ENCODE results near the gene ASCC3. TPM values are rescaled to one million over a fixed set of nuclear protein-coding genes. Genes with fewer than 3 reads are reported as not detected.

The ASCC3 gene
- total RNA-seq, 2 donors from 2014 or later: 35.7 to 56.2 TPM

- DNase-seq (ENCODE audit: low spot score): no peak
- no peak for TF ChIP-seq CTCF (IDR thresholded peaks at IDR 0.05)
- H3K9me3 ChIP-seq: no peaks in the 10 kb centered on the region
- no peaks in the 10 kb centered on the region for H3K27me3 ChIP-seq (replicated peaks; ENCODE audit: insufficient read depth)
- peaks cover 3% of the 10 kb centered on the region for H3K36me3 ChIP-seq
- H3K27ac ChIP-seq: no peak overlapping the region
- no peak for ATAC-seq (ENCODE audit: insufficient number of reproducible peaks, low FRiP score, low read depth)
- H3K4me1 ChIP-seq (ENCODE audit: control insufficient read depth in 1 of 2, low read depth in 2 of 2): peaks cover 0 to under 1% of the 10 kb centered on the region in 2 donors
- no peak overlapping the region for H3K4me3 ChIP-seq
These were observed 29.3 kb downstream of the ASCC3 start for GRCh38 chr6:100851819-100852218.

- Histone ChIP-seq H3K4me1 (ENCODE audit: control insufficient read depth in 1 of 2, low read depth in 2 of 2) (peaks cover 0 to 11% of the 10 kb centered on the region in 2 donors), H3K36me3 (no peaks in the 10 kb centered on the region), H3K27ac (no peak overlapping the region), H3K4me3 (no peak overlapping the region), H3K27me3 (replicated peaks; ENCODE audit: insufficient read depth) (no peaks in the 10 kb centered on the region), H3K9me3 (no peaks in the 10 kb centered on the region)
- DNase-seq (ENCODE audit: low spot score): no peak
- TF ChIP-seq CTCF (IDR thresholded peaks at IDR 0.05): no peak
- ATAC-seq (ENCODE audit: insufficient number of reproducible peaks, low FRiP score, low read depth): no peak
These were observed 31.0 kb downstream of the ASCC3 start for GRCh38 chr6:100850174-100850573.

- Histone ChIP-seq H3K27me3 (replicated peaks; ENCODE audit: insufficient read depth) (no peaks in the 10 kb centered on the region), H3K4me3 (no peak overlapping the region), H3K36me3 (no peaks in the 10 kb centered on the region), H3K27ac (no peak overlapping the region), H3K4me1 (ENCODE audit: control insufficient read depth in 1 of 2, low read depth in 2 of 2) (peaks cover 0 to 19% of the 10 kb centered on the region in 2 donors), H3K9me3 (no peaks in the 10 kb centered on the region)
- no peak for TF ChIP-seq CTCF (IDR thresholded peaks at IDR 0.05)
- ATAC-seq (ENCODE audit: insufficient number of reproducible peaks, low FRiP score, low read depth) (no peak), DNase-seq (ENCODE audit: low spot score) (no peak)
These were observed 34.9 kb downstream of the ASCC3 start for GRCh38 chr6:100846276-100846675.

GRCh38 chr6:100845676-100846075 lies 35.5 kb downstream of the ASCC3 start:
- no peak overlapping the region for H3K27ac ChIP-seq
- no peak overlapping the region for H3K4me3 ChIP-seq
- TF ChIP-seq CTCF (IDR thresholded peaks at IDR 0.05): no peak
- no peaks in the 10 kb centered on the region for H3K36me3 ChIP-seq
- no peak for DNase-seq (ENCODE audit: low spot score)
- H3K9me3 ChIP-seq: no peaks in the 10 kb centered on the region
- H3K27me3 ChIP-seq (replicated peaks; ENCODE audit: insufficient read depth): no peaks in the 10 kb centered on the region
- H3K4me1 ChIP-seq (ENCODE audit: control insufficient read depth in 1 of 2, low read depth in 2 of 2): peaks cover 0 to 19% of the 10 kb centered on the region in 2 donors
- ATAC-seq (ENCODE audit: insufficient number of reproducible peaks, low FRiP score, low read depth): no peak

GRCh38 chr6:100839419-100839818 lies 41.7 kb downstream of the ASCC3 start:
- no peak overlapping the region for H3K4me3 ChIP-seq

More at GRCh38 chr6:100839419-100839818, 41.7 kb downstream of the ASCC3 start:
- no peak for TF ChIP-seq CTCF (IDR thresholded peaks at IDR 0.05)
- no peaks in the 10 kb centered on the region for H3K9me3 ChIP-seq
- ATAC-seq (ENCODE audit: insufficient number of reproducible peaks, low FRiP score, low read depth): no peak
- no peaks in the 10 kb centered on the region for H3K36me3 ChIP-seq
- peaks cover 0 to 9% of the 10 kb centered on the region in 2 donors for H3K4me1 ChIP-seq (ENCODE audit: control insufficient read depth in 1 of 2, low read depth in 2 of 2)
- no peak overlapping the region for H3K27ac ChIP-seq
- DNase-seq (ENCODE audit: low spot score): no peak
- no peaks in the 10 kb centered on the region for H3K27me3 ChIP-seq (replicated peaks; ENCODE audit: insufficient read depth)

All from thoracic aorta (tissue), 2 donors.